ENCODE data around the gene PYROXD2. TPM values are rescaled to one million over a fixed set of nuclear protein-coding genes. Genes with fewer than 3 reads are reported as not detected.

The PYROXD2 gene
- polyA plus RNA-seq, 1 of the 3 experiments (the other 2 are of a cell fraction): 26.7 TPM

DNA sequence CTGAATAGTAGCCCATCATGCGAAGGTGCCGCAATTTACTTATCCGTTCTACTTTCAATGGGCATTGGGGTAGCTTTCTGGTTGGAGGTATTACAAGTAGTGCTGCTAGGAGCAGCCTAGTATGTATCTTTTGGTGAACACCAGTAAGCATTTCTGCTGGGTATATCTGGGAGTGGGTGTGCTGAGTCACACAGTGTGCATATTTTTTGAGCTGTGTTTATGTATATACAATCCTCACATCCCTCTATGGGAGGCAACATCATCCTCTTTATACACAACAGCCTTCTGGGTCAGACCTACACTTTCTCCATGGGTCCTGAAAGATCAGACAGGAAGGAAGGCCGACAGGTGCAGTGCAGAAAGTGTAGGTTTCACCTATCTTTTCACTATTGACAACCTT is 36.3 kb downstream of the PYROXD2 start:
- peaks cover 12 to 13% of the 10 kb centered on the region in 2 experiments; a peak in 2 of 4 replicates for H3K4me1 ChIP-seq (ENCODE audit: control insufficient read depth in 1 of 2, insufficient read depth in 2 of 2, low read depth in 1 of 2, low read length in 1 of 2)
- ChIA-PET CTCF (no interaction called here), POLR2A (no interaction called here)
- H4K20me1 ChIP-seq (ENCODE audit: insufficient read depth): no peaks in the 10 kb centered on the region
- H3K4me3 ChIP-seq (ENCODE audit: low read depth in 2 of 2, low read length in 1 of 2): no peak overlapping the region
- H3K27ac ChIP-seq (ENCODE audit: low read depth in 2 of 2, low read length in 1 of 2): no peak overlapping the region
- DNase-seq: no peak
- H3K9ac ChIP-seq: no peak overlapping the region
- H3K36me3 ChIP-seq (replicated peaks in 1 of 2; ENCODE audit: control insufficient read depth in 1 of 2, insufficient read depth in 2 of 2, low read length in 1 of 2): no peaks in the 10 kb centered on the region
- TF ChIP-seq SIN3A (IDR thresholded peaks at IDR 0.05; ENCODE audit: borderline replicate concordance, low read depth, low read length) (no peak), MXI1 (IDR thresholded peaks at IDR 0.05; ENCODE audit: low read depth, low read length) (no peak), FOXJ3 (CRISPR knock-in tag; IDR thresholded peaks at IDR 0.05) (no peak), NRF1 (IDR thresholded peaks at IDR 0.05; ENCODE audit: low read depth, low read length) (no peak), GATA2 (CRISPR knock-in tag; IDR thresholded peaks at IDR 0.05) (no peak), MEF2A (IDR thresholded peaks at IDR 0.05; ENCODE audit: borderline replicate concordance, low read depth) (no peak), FOXM1 (IDR thresholded peaks at IDR 0.05; ENCODE audit: low read depth) (no peak), TCF12 (IDR thresholded peaks at IDR 0.05) (no peak), EZH2phosphoT487 (IDR thresholded peaks at IDR 0.05; ENCODE audit: borderline replicate concordance, low read depth) (no peak)
- TF ChIP-seq, protein P1, sequence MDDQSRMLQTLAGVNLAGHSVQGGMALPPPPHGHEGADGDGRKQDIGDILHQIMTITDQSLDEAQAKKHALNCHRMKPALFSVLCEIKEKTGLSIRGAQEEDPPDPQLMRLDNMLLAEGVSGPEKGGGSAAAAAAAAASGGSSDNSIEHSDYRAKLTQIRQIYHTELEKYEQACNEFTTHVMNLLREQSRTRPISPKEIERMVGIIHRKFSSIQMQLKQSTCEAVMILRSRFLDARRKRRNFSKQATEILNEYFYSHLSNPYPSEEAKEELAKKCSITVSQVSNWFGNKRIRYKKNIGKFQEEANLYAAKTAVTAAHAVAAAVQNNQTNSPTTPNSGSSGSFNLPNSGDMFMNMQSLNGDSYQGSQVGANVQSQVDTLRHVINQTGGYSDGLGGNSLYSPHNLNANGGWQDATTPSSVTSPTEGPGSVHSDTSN (IDR thresholded peaks at IDR 0.05): no peak
- TF ChIP-seq, protein P2, sequence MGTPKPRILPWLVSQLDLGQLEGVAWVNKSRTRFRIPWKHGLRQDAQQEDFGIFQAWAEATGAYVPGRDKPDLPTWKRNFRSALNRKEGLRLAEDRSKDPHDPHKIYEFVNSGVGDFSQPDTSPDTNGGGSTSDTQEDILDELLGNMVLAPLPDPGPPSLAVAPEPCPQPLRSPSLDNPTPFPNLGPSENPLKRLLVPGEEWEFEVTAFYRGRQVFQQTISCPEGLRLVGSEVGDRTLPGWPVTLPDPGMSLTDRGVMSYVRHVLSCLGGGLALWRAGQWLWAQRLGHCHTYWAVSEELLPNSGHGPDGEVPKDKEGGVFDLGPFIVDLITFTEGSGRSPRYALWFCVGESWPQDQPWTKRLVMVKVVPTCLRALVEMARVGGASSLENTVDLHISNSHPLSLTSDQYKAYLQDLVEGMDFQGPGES (IDR thresholded peaks at IDR 0.05; ENCODE audit: low read depth, low read length): no peak
- TF ChIP-seq, protein P3, sequence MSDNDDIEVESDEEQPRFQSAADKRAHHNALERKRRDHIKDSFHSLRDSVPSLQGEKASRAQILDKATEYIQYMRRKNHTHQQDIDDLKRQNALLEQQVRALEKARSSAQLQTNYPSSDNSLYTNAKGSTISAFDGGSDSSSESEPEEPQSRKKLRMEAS (IDR thresholded peaks at IDR 0.05; ENCODE audit: low read depth): no peak
- WGBS (ENCODE audit: low lambda C conversion rate): 81% methylated on average over 4 of the region's 4 CpGs
- H3K79me2 ChIP-seq (ENCODE audit: insufficient read depth): no peaks in the 10 kb centered on the region
- H2AFZ ChIP-seq (ENCODE audit: low read depth): no peak overlapping the region
- no peaks in the 10 kb centered on the region for H3K27me3 ChIP-seq (ENCODE audit: insufficient read depth)
- H3K9me2 ChIP-seq: no peaks in the 10 kb centered on the region
- no peaks in the 10 kb centered on the region for H3K9me3 ChIP-seq
- no peak overlapping the region for H3K4me2 ChIP-seq
- H3F3A ChIP-seq (replicated peaks; ENCODE audit: insufficient read depth): no peaks in the 10 kb centered on the region

DNA sequence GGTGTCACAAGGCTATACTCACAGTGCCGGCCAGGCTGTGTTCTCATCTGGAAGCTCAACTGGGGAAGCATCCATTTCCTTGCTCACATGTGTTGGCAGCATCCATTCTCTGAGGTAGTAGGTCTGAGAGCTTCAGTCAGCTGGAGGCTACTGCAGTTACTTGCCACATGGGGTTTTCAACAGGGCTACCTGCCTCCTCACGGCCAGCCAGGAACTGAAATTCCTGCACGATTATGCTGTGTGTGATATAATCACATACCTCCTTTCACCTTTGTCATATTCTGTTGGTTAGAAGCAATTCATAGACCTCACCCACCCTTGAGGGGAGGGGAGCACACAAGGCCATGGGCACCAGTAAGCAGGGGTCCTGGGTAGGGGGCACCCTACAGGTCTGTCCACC is 37.4 kb downstream of the PYROXD2 start:
- H3K9ac ChIP-seq: no peak overlapping the region
- no peak overlapping the region; a peak in 1 of 4 replicates for H3K4me3 ChIP-seq (ENCODE audit: low read depth in 2 of 2, low read length in 1 of 2)
- no peaks in the 10 kb centered on the region for H3K36me3 ChIP-seq (replicated peaks in 1 of 2; ENCODE audit: control insufficient read depth in 1 of 2, insufficient read depth in 2 of 2, low read length in 1 of 2)
- ChIA-PET CTCF (no interaction called here), POLR2A (no interaction called here)
- H2AFZ ChIP-seq (ENCODE audit: low read depth): no peak overlapping the region
- H3K9me2 ChIP-seq: no peaks in the 10 kb centered on the region
- DNase-seq: no peak
- no peaks in the 10 kb centered on the region for H3K27me3 ChIP-seq (ENCODE audit: insufficient read depth)
- 100% methylated on average over 2 of the region's 3 CpGs for WGBS (ENCODE audit: low lambda C conversion rate)
- no peak overlapping the region for H3K27ac ChIP-seq (ENCODE audit: low read depth in 2 of 2, low read length in 1 of 2)
- no peaks in the 10 kb centered on the region for H3K79me2 ChIP-seq (ENCODE audit: insufficient read depth)
- no peak overlapping the region for H3K4me2 ChIP-seq
- no peaks in the 10 kb centered on the region for H3F3A ChIP-seq (replicated peaks; ENCODE audit: insufficient read depth)
- no peaks in the 10 kb centered on the region for H4K20me1 ChIP-seq (ENCODE audit: insufficient read depth)
- no peaks in the 10 kb centered on the region for H3K9me3 ChIP-seq
- peaks cover 8 to 17% of the 10 kb centered on the region in 2 experiments; a peak in 2 of 4 replicates for H3K4me1 ChIP-seq (ENCODE audit: control insufficient read depth in 1 of 2, insufficient read depth in 2 of 2, low read depth in 1 of 2, low read length in 1 of 2)
- no peak for TF ChIP-seq POLR2AphosphoS5 (IDR thresholded peaks at IDR 0.05; ENCODE audit: low read depth, low read length)
- TF ChIP-seq SMC3 (IDR thresholded peaks at IDR 0.05; ENCODE audit: low read depth, low read length): no peak
- no peak for TF ChIP-seq TCF12 (IDR thresholded peaks at IDR 0.05)
- no peak for TF ChIP-seq RCOR1 (IDR thresholded peaks at IDR 0.05; ENCODE audit: low read length)
- TF ChIP-seq, protein P2 (IDR thresholded peaks at IDR 0.05; ENCODE audit: low read depth, low read length): no peak
- TF ChIP-seq GABPA (IDR thresholded peaks at IDR 0.05; ENCODE audit: low read depth): no peak
- TF ChIP-seq SIN3A (IDR thresholded peaks at IDR 0.05; ENCODE audit: borderline replicate concordance, low read depth, low read length): no peak
- TF ChIP-seq GATA2 (CRISPR knock-in tag; IDR thresholded peaks at IDR 0.05): no peak
